NCI-H460 (cell line): ENCODE results near the gene NECTIN1. TPM values are rescaled to one million over a fixed set of nuclear protein-coding genes. Genes with fewer than 3 reads are reported as not detected.

ENCODE experiments used
- DNase-seq: peaks from one replicate; pipeline ENCODE4 v3.0.0-alpha.2; 2016; ENCODE audit warnings: low read depth; ENCODE audit errors: extremely low read depth
- total RNA-seq: library from RNA; depleted of rRNA; stranded (reverse); fragments of >200 nt; shearing (Covaris generic); gene quantifications from 2 replicates; pipeline ENCODE4 v1.2.3, GENCODE V29; 2014

NECTIN1 gene
- total RNA-seq, 1 experiment from 2014 or later = 2.8 TPM

DNA sequence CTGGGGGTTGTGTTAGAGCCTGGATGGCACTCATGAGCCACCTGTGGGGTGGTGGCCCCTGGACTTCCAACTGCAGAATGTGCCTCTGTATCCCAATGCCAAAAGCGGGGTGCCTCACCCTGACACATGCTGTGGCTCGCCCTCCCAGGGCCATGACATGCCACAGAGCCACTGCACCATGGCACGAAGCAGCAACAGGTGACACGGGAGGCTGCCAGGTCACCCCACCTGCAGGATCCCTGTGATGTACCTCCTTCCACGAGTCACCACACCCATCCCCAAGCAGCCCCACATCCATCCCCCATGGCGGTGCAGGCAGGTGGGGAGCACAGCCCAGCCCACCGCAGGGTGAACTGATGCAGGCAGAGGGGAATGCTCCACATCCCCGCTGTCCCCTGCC, 14.8 kb downstream of the NECTIN1 start:
- DNase-seq = no peak

- DNase-seq = no peak
Observed at GRCh38 chr11:119713359-119714040, 15.5 kb downstream of the NECTIN1 start.

DNA sequence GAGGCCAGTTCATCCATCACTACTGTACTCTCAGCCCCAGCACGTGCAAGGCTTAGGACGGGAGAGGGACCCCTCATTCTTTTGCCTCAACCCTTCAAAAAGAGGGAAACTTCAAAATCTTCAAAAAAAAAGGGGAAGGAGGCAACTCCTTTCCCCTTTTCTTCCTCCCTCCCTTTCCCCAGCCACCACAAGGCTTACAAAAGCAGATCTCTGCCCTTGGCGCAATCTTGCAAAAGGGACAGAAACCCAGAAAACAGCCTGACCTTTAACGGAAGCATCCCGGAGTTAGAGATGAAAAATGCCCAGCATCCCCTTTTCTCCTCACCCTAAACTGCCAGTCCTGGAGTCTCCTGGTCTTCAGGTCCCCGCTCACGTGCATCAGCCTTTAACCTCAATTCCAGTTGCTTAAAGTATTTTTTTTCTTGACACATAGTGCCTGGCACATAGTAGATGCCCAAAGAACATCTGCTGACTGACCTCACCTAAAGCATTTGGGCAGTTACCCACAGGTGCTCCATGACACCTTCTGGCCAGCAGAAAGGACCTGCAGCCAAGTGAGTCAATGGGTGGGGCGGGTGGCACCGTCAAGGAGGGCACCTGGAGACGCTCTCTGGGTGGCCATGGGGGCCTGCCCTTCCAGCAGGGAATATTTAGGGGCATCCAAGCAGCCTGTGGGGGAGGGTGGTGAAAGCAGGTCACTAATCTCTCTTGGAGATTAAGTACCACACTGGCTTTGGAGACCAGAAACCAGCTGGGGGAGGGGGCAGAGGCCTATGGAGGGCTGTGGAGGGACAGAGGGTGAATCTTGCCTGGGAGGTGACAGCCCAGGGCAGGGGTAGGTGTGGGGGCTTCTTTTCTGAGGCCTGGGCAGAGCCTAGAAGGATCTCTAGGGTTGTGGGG, 16.3 kb downstream of the NECTIN1 start:
- DNase-seq = no peak

- DNase-seq = no peak
Observed at GRCh38 chr11:119712006-119712405, 17.0 kb downstream of the NECTIN1 start.

DNA sequence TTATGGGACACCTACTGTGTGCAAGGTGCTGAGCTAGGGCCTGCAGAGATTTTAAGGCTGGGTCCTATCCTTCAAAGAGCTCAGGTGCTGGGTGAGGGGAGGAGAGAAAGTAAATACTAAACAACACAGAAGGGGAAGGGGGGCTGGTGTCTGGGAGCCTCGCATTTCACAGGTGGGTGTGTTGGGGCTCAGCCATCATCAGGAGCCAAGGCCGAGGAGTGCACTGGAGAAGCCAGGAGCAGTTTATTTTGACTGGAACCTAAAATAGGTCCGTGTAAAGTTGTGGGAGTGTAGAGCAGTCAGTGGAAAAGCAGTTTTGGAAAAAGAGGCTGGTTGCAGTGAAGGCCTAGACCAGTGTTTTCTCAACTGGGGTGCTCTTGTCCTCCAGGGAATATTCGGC, 17.5 kb downstream of the NECTIN1 start:
- no peak for DNase-seq

GRCh38 chr11:119710417-119710816, 18.6 kb downstream of the NECTIN1 start:
- DNase-seq = no peak

GRCh38 chr11:119709638-119710346, 19.2 kb downstream of the NECTIN1 start:
- no peak for DNase-seq

DNA sequence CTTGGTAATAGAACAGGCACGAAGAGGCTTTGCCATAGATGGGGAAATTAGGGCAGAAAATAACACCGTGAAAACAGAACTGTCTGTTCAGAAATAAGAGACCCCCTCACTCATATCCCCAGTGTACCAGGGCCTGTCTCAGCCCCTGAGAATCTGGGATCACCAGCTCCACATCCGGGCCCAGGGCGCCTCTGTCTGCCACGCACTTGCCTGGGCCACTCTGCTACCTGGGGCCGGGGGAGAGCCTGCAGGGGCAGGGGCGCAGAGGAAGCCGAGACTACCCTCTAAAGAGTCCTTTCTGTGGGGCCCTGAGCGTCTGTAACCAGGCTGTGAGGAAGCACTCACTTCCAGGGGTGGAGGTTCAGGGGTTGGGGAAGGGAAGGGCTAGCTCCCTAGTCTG, 19.8 kb downstream of the NECTIN1 start:
- DNase-seq = no peak

DNA sequence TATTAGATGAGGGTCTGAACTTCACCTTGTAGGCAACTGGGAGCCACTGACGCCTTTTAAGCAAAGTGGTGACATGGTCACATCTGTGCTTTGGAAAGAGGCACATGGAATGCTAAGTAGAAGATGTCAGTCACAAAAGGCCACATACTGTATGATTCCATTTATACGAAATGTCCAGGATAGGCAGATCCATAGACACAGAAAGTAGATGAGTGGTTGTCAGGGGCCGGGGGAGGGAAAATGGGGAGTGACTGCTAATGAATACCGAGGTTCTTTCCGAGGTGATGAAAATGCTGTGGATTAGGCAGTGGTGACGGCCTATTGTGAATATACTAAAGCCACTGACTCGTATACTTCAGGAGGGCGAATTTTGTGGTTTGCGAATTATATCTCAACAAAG, 20.6 kb downstream of the NECTIN1 start:
- no peak for DNase-seq

DNA sequence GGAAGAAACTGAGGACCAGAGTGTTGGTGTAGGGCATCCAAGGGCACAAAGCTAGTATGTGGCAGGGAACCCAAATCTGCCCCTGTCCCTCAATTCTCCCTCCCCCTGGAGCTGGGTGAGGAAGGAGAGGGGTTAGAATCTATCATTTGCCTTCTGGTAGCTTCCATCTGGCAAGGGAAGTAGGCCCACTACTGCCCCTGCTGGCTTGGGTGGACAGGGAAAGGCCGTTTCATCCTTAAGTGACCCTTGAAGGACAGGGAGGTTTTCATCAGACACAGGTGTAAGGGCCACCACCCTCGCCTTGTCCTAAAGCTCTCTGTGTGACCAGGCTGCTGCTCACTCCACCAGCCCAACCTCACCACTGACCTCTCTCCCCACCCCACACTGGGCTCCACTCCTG, 22.1 kb downstream of the NECTIN1 start:
- DNase-seq = no peak

DNA sequence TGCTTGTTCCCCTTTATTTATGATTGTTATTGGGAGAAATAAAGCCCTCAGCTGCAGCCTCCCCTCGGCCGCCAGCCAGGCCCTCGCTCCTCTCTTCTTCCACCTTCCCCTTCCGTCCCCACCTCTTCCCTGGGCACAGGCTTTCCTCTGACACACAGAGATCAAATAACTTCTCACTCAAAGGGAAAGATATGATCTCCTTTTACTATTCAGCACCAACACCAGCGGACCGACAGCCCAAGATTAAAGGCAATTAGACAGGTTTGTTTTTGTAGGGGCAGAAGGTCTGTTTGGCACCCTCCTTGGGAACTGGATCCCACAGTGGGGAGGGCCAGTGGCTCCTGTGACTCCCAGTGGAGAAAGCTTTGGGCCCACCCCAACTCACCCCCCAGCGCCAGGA, 23.0 kb downstream of the NECTIN1 start:
- no peak for DNase-seq

DNA sequence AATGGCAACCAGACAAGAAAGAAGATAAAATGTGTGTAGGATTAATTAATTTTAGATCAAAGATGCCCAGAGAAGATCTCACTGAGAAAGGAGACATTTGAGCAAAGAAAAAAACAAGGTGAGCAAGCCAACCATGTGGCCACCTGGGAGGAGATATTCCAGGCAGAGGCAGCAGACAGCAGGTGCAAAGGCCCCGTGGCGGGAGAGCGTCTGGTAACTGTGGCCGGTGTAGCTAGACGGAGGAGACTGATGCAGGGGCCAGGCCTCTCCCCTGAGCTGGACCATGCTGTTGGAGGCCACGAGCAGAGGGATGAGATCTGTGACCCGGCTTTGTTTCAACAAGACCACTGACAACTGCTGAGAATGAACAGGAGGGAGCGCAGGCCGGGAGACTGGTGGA, 23.6 kb downstream of the NECTIN1 start:
- DNase-seq = no peak

DNA sequence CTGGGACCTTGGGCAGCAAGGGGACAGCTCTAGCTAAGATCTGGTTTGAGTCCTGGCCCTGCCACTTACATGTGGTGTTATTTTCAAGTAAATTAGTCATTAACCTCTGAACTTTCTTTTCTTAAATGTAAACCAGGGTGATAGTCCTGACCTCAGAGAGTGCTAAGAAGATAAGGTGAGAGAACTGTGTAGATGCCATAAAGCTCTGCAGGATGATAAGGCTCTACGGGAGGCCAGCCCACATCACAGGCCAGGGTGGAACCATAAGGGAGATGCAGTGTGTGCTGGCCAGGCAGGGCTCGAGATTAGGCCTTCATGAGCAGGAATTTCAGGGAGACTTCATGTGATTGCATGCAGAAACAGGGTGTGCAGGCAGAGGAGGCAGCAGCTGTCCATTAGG, 24.2 kb downstream of the NECTIN1 start:
- DNase-seq = no peak

DNA sequence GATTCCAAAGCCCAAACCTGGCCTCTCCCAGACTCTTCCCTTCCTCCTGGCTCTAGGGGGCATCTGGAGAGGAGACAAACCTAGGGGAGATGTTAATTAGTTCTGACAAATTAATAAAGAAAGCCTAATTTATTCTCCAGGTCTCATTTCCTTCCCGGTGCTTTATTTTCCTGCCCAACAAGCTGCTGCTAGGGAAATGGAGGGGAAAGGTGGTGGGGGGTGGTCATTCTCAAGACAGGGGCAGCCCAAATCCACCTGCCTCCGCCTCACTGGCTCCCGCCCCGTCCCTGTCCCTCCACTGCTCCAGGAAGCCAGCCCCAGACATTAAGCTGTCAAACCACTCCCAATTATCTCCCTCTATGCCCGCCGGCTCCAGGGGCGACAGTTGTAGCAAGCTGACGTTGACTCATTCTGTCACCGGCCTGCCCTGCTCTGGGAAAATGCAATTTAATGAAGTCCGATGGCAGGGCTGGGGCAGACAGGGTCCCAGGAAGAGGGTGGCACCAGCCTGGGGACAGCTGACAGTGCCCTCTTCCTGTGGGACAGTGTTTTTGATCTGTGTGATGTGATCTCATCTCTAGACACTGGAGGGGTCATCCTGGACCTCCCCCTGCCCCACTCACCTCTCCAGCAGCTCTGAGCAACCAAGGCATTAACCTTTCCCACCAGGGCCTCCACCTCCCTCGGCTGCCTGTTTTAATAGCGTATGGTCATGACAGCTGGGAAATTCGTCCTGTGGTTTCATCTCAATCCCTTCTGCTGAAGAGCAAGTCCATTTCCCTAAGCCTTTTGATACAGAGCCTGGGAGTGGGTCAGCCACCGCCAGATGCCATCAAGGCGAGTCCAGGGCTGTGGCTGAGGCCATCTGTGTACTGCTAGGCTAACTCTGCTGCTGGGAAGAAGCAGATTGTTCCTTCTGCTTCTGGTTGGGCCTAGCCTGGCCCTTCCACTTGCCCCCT, 27.1 kb downstream of the NECTIN1 start:
- no peak for DNase-seq

DNA sequence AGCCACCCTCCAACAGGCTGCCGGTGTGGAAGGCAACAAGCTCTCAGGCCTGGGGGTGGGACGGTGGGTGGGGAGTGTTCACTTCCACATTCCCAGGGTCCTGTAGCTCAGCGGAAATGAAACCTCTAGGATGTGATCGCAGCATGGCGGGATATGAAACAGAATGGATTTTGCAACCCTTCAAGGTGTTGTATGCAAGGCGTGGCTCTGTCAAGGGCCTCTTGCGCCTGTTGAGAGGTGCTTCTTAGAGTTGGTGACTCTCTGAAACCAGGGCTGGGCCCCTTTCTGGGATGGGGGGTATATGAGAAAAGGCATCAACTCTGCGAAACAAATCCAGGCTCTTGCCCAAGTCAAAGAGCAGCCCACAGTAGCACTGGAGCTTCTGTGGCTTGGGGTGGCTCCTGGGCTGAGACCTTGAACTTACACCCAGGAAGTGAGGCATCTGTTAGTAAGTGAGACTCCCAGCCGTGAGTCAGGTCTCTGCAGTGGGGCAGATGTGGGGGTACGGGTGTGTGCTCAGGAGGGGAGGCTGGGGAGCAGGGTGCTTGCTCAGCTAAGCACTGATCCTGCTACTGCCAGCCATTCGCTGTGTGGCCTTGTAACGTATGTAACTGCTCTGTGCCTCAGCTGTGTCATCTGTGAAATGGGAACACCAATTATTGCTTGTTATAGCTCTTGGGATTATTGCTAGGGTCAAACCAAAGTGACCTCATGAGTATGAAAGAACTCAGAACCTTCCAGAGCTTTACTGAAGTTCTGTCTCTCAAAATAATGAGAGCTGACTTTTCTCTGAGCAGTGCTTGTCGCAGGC, 28.3 kb downstream of the NECTIN1 start:
- no peak for DNase-seq

GRCh38 chr11:119700030-119700429, 29.0 kb downstream of the NECTIN1 start:
- DNase-seq = no peak

- DNase-seq = no peak
Observed at GRCh38 chr11:119699227-119699626, 29.8 kb downstream of the NECTIN1 start.

- DNase-seq = no peak
Observed at GRCh38 chr11:119697882-119698281, 31.1 kb downstream of the NECTIN1 start.

GRCh38 chr11:119697445-119697844, 31.6 kb downstream of the NECTIN1 start:
- no peak for DNase-seq
